Adrenal gland (tissue), 12 donors: ENCODE measurements around the gene MAGI2. TPM values are rescaled to one million over a fixed set of nuclear protein-coding genes. Genes with fewer than 3 reads are reported as not detected.

Experiments
- DNase-seq, 7 donors: peaks; one replicate each; pipeline ENCODE4 v3.0.0-alpha.2; 2019 to 2020
- H3K27ac ChIP-seq, 5 donors: fragments of 200-600 bp; sonication (generic) in 4 of 5; 1 replicate in 3 of 5; 2 replicates in 2 of 5; pipeline versions ENCODE4 v1.5.1 to v1.8.0; 2016 to 2020; ENCODE audit warnings: mild to moderate bottlenecking in 1 of 5
- H3K27me3 ChIP-seq: fragments of 200-600 bp; 2 replicates; pipeline ENCODE4 v1.8.0; 2021
- H3K36me3 ChIP-seq, 2 donors: fragments of 200-600 bp; replicated peaks in 1 of 2; 1 replicate in 1 of 2; 2 replicates in 1 of 2; pipeline versions ENCODE4 v1.5.1 to v1.8.0; 2018 to 2022
- H3K4me1 ChIP-seq, 2 donors: fragments of 200-600 bp; replicated peaks in 1 of 2; 1 replicate in 1 of 2; 2 replicates in 1 of 2; pipeline versions ENCODE4 v1.5.1 to v1.8.0; 2018 to 2021
- H3K4me3 ChIP-seq, 4 donors: fragments of 200-600 bp; sonication (generic) in 3 of 4; one replicate each; pipeline ENCODE4 v1.5.1; 2016 to 2018
- H3K9me3 ChIP-seq, 3 donors: fragments of 200-600 bp; sonication (generic) in 1 of 3; replicated peaks in 1 of 3; 1 replicate in 2 of 3; 2 replicates in 1 of 3; pipeline versions ENCODE4 v1.5.1 to v1.8.0; 2016 to 2021
- CTCF ChIP-seq, 6 experiments: fragments of 450-650 bp in 4 of 6; fragments of 200-600 bp in 2 of 6; sonication (generic) in 1 of 6; IDR thresholded peaks; 1 replicate in 5 of 6; 2 replicates in 1 of 6; pipeline versions ENCODE4 v1.5.1 to v1.8.0; 2016 to 2021; ENCODE audit warnings: antibody characterized with exemption in 6 of 6, mild to moderate bottlenecking in 2 of 6, moderate library complexity in 1 of 6
- POLR2A ChIP-seq, 2 donors: fragments of 450-650 bp; IDR thresholded peaks; one replicate each; pipeline ENCODE4 v1.6.1; 2017; ENCODE audit warnings: antibody characterized with exemption in 2 of 2, mild to moderate bottlenecking in 2 of 2, moderate library complexity in 1 of 2
- WGBS, 4 donors: extraction: QIAGEN DNeasy Blood & Tissue Kit in 2 of 4; methylation state at CpG; one replicate each; pipeline versions ENCODE4 v1.1.5 to v1.1.7; 2013 to 2017; 5-methylcytosine and 5-hydroxymethylcytosine counted together
- intact Hi-C, 2 donors: fragments of 100-400 bp; cut with DNase I; formaldehyde crosslinking; loops; one replicate each; pipeline versions ENCODE4 v1.14.1 to v1.15.0; 2022 to 2023
- polyA plus RNA-seq, 3 donors: library from polyadenylated mRNA; stranded (reverse); fragments of 200-250 nt in 2 of 3; fragments of 350-450 nt in 1 of 3; fragmentation: Illumina TruSeq in 1 of 3; extraction: RNeasy Lipid Tissue Mini Kit (QIAGEN cat#74804) in 1 of 3; gene quantifications; one replicate each; pipeline ENCODE4 v1.2.3, GENCODE V29; 2013 to 2014
- total RNA-seq, 9 donors: library from RNA; depleted of rRNA in 4 of 9; stranded (reverse); fragments of >200 nt in 4 of 9; fragments of 120-200 nt in 1 of 9; fragmentation: NEBNext Ultra II Directional in 1 of 9; extraction: Animal tissue kit (Norgen Biotek cat#: 25700) in 1 of 9; gene quantifications; one replicate each; pipeline versions ENCODE4 v1.1.0 to v1.2.4, GENCODE V29; 2013 to 2023
- donor health status: healthy with polysubstance abuse.
- donor health status: Bipolar disorder and iron deficiency.
- donor health status: DM: yes; HTN: yes; CAD: no.
- donor health status: DM: no; HTN: no; CAD: no.
- donor health status: DM: no; HTN: no; CAD: no.
- donor health status: DM: yes; HTN: yes; CAD: no.

Gene MAGI2
- total and polyA plus RNA-seq, 12 donors, result 3.2 to 37.1 (median 17.1) TPM

DNA sequence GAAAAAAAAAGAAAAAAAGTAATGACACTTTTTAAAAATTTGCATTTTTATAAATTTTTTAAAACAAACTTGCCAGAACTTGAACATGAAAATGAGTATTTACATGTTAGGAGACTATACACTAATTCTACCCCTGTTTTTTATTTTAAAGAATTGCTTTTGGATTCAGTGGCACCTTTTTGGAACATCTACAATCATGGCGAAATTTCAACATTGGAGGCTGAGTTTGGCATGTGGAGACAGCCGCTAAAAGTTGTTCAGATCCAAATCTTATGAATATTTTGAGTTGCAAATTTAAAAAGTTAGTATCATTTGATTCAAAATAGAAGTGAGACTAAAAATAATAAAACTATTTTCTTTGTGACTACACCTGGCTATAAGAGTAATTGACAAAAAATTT, 804.2 kb downstream of the MAGI2 start:
- intact Hi-C loops, result no loop called here
- H3K36me3 ChIP-seq, result no peaks in the 10 kb centered on the region
- DNase-seq, result no peak
- 90 to 95% (median 93%) methylated on average over 2 of the region's 2 CpGs for WGBS, 4 donors
- TF ChIP-seq POLR2A (IDR thresholded peaks at IDR 0.05) (no peak), CTCF (IDR thresholded peaks at IDR 0.05) (no peak)
- no peaks in the 10 kb centered on the region for H3K27me3 ChIP-seq
- no peaks in the 10 kb centered on the region for H3K4me1 ChIP-seq
- H3K4me3 ChIP-seq, result no peak overlapping the region
- no peak overlapping the region for H3K27ac ChIP-seq
- no peaks in the 10 kb centered on the region for H3K9me3 ChIP-seq

DNA sequence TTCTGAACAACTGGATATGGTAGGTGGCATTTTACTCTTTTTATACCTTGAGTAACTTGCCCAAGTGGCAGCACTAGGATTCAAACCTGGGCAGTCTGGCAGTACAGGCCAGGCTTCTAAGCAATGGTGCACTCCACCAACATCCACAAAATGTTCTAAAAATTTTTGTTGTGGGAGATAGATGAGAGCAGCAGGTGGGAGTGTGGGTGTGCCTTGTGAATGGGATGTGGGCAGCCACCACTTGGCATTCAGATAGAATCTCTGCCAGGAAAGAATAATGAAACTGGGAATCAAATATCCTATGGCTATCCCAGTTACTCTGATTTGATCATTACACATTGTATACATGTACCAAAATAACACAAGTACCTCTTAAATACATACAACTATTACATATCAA, 810.7 kb downstream of the MAGI2 start:
- Histone ChIP-seq H3K36me3 (no peaks in the 10 kb centered on the region), H3K4me3 (no peak overlapping the region), H3K27me3 (no peaks in the 10 kb centered on the region), H3K27ac (no peak overlapping the region), H3K4me1 (no peaks in the 10 kb centered on the region), H3K9me3 (no peaks in the 10 kb centered on the region)
- intact Hi-C loops, result no loop called here
- TF ChIP-seq POLR2A (IDR thresholded peaks at IDR 0.05), result no peak
- TF ChIP-seq CTCF (IDR thresholded peaks at IDR 0.05), result no peak
- DNase-seq, result no peak

DNA sequence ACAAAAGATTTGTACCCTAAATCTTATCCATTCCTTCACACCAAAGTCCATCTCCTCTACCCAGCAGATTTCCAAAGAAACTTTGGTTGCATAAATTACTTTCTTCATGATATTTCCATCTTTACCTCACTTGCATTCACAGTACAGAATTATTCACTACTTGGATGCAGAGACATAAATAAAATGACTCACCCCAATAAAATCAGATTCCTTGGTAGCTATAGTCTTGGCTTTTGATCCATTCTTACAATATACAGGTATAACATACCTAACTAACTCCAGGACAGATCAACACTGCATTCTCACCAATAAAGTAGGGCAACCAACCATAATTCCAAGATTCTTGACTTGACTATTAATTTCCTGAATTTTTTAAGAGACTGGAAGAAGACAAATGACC, 815.1 kb downstream of the MAGI2 start:
- intact Hi-C loops, result no loop called here
- no peaks in the 10 kb centered on the region for H3K27me3 ChIP-seq
- H3K36me3 ChIP-seq, result no peaks in the 10 kb centered on the region
- H3K27ac ChIP-seq, result no peak overlapping the region
- no peak for TF ChIP-seq CTCF (IDR thresholded peaks at IDR 0.05)
- TF ChIP-seq POLR2A (IDR thresholded peaks at IDR 0.05), result no peak
- no peaks in the 10 kb centered on the region for H3K9me3 ChIP-seq
- H3K4me1 ChIP-seq, result no peaks in the 10 kb centered on the region
- DNase-seq, result no peak
- H3K4me3 ChIP-seq, result no peak overlapping the region

DNA sequence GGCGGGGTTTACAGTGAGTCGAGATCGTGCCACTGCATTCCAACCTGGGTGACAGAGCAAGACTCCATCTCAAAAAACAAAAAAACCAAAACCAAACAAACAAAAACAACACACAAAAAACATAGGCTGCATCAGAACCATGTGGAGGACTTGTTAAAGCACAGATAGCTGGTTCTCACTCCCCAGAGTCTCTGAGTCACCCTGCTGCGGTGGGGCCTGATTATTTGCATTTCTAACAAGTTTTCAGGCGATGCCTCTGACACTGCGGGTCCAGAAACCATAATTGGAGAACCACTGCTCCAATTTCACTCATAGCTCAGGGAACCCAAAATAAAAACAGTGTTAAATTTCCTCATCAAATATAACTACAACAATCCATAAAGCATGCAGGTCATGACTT, 816.7 kb downstream of the MAGI2 start:
- H3K4me1 ChIP-seq, result no peaks in the 10 kb centered on the region
- intact Hi-C loops, result no loop called here
- H3K27me3 ChIP-seq, result no peaks in the 10 kb centered on the region
- H3K27ac ChIP-seq, result no peak overlapping the region
- H3K4me3 ChIP-seq, result no peak overlapping the region
- TF ChIP-seq POLR2A (IDR thresholded peaks at IDR 0.05) (no peak), CTCF (IDR thresholded peaks at IDR 0.05) (no peak)
- 89 to 96% (median 95%) methylated on average over 6 of the region's 6 CpGs for WGBS, 4 donors
- no peak for DNase-seq
- no peaks in the 10 kb centered on the region for H3K36me3 ChIP-seq
- H3K9me3 ChIP-seq, result no peaks in the 10 kb centered on the region
